Upper lobe of left lung (tissue), 4 donors: ENCODE results near the gene PNKP.

Experiments used
- CTCF ChIP-seq, 6 experiments: fragments of 450-650 bp in 4 of 6; fragments of 200-600 bp in 2 of 6; sonication (generic) in 2 of 6; IDR thresholded peaks; one replicate each; pipeline ENCODE4 v1.5.1; 2016 to 2019; ENCODE audit warnings: antibody characterized with exemption in 6 of 6
- POLR2A ChIP-seq, 4 donors: fragments of 450-650 bp; IDR thresholded peaks; one replicate each; pipeline ENCODE4 v1.5.1; 2016 to 2017; ENCODE audit warnings: antibody characterized with exemption in 4 of 4, mild to moderate bottlenecking in 2 of 4
- POLR2AphosphoS5 ChIP-seq, 2 donors: sonication (generic); formaldehyde crosslinking; IDR thresholded peaks; one replicate each; pipeline ENCODE4 v1.5.1; 2017; ENCODE audit warnings: antibody characterized with exemption in 2 of 2

GRCh38 chr19:49861541-49862378 lies 5.6 kb downstream of the PNKP start:
- TF ChIP-seq CTCF (IDR thresholded peaks at IDR 0.05) (no peak), POLR2A (IDR thresholded peaks at IDR 0.05) (no peak), POLR2AphosphoS5 (IDR thresholded peaks at IDR 0.05) (no peak)
